Suppressor macrophage treated with lipopolysaccharide for 1 hour (primary cell): ENCODE data around the gene POLR1D.

Source experiments
- DNase-seq, 3 donors: peaks; one replicate each; pipeline ENCODE4 v3.0.0-alpha.2; 2020 to 2022

POLR1D gene, protein sequence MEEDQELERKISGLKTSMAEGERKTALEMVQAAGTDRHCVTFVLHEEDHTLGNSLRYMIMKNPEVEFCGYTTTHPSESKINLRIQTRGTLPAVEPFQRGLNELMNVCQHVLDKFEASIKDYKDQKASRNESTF

GRCh38 chr13:27621366-27622101 is at the start of gene POLR1D:
POLR1D (plus strand) TSS chr13:27621892; CDS start chr13:27621984, 92 bp downstream.
- DNase-seq: peak; percentile 84 to 94 (median 87)

GRCh38 chr13:27572234-27572901 is 49.3 kb upstream of the POLR1D start:
- DNase-seq: no peak

DNA sequence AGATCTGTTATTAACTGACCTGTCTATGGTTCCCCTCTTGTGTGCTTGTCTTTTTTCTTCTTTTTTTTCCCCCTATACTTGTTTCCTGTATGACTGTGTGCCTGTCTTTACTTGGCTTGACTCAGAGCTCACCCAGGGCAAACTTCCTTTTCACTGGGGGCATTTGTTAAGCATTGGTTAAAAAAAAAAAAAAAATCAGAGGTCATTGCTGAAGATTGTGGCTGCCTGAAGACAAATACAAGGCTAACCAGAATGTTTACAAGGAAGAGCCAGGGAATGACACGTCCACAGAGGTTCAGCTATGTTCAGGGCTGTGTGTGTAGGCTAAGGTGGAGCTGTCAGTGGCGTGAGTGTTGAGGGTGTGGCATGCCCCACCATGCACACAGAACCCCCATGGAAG is 48.4 kb upstream of the POLR1D start:
- peak; percentile 37 to 55 (median 47) for DNase-seq

DNA sequence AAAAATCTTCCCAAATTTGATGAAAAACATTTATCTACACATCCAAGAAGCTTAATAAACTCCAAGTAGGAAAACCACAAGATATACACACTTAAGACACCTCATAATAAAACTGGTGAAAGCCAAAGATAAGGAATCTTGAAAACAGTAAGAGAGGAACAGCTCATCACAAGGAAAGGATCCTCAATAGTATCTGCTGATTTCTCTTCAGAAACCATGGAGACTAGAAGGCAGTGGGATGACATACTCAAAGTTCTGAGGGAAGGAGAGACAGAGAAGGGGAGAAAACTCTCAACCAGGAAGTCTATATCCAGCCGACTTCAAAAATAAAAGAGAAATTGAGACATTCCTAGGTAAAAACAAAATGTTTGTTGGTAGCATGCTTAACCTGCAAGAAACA is 47.0 kb upstream of the POLR1D start:
- DNase-seq: no peak

DNA sequence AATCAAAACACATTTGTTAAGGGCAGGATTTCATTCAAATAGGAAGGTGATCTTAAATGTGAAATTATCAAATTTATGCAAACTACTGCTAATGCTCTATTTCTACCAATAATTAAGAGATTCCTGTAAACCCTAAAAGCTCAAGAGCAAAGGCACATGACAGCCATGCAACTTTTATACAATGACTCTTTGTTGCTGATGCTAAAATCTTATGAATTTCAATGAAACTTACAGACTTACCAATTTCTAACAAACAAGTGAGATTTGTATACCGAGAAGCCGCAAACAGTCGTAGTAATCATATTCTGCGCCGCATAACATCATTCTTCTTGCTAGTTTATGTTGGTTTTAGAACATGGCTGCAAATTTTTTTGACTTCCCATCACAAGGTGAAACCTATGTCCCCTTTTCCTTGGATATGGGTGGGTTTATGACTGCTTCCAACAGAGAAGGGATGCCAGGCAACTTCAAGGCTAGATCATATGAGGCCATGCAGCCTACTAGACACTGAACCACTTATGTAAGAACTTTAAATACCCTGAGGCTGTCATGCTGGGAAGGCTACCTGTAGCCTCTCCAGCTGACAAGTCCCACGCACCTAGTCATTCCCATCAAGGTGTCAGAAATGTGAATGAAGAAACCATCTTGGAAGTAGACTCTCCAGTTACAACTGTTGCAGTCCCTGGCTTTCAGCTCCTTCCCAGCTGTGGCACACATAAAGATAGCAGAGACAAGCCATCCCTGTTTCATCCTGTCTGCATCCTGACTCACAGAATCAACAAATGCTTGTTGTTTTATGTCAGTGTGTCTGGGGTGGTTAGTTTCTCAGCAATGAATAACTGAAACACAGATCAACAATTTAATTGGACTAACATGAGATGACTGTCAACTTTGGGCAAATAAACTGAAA is 43.3 kb upstream of the POLR1D start:
- no peak for DNase-seq

DNA sequence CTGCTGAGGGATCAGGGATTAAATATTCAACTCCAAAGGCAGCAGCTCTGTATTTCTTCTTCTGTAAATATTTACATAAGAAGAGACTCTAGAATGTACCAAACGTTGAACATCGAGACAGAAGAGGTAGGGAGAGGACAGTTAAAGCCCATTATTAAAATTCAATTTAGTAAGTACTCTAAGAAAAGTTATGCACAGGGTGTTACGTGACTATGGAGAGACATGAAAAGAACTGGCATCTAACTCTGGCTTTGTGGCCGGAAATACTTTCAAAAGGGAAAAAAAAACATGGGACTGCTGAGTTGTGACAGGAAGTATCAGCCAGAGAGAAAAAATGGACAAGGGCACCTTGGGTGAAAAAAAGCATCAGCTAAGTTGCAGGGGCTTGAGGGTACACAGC is 38.0 kb upstream of the POLR1D start:
- DNase-seq: no peak

DNA sequence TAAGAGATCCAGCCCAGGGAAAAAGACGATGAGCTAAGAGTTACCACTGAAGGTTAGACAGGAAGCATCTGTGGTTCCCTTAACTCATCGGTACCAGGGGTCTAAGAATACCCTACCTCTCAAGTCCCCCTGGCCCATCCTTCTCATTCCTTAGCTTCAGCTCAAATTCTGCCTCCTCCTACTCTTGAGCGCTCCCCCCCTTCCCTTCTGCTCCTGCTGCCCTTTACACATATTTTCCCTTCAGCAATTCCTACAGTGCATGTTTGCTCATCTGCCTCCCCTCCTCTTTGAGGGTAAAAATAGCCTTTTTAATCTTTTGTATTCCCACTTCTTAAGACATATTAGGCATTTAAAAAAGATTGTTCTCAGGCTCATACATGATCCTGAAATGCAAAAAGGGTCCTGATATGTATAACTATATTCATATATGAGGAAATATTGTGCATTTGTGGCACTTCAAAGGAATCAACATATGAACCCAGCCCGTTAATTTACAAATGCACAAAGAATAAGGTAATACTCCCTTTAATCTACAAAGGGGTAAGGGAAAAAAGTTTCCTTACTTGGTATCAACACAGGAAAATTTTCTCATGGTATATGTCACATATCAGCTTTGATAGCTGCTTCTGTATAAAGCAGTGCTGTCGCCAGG is 34.5 kb upstream of the POLR1D start:
- no peak for DNase-seq

DNA sequence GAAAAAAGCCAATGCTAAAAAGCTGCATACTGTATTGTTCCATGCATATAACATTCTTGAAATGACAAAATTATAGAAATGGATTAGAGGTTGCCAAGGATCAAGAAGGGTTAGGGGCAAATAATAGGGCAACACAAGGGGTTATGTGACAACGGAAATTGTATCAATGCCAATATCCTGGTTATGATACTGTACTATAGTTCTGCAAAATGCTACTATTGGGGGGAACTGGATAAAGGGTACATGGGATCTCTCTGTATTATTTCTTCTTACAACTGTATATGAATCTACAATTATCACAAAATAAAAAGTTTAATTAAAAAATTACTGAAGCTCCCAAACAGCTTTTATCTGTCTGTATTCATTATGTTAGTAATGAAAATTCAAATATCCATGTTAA is 33.3 kb upstream of the POLR1D start:
- no peak for DNase-seq

DNA sequence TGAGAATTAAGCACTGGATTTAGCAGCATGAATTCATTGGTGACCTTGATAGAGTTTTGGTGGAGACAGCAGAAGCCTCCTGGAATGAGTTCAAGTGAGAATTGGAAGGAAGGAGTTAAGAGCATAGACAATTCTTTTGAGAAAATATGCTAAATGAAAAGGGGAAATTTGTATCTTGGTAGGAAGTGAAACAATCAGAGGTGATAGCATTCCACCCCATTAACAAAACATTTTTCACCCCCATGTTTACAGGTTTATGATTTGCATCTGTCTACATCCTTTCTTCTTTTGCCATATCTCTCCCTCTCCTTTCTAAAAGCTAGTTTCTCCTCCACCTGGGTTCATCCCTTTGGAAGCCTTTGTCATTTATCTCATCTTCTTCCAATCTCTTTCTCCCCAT is 28.8 kb upstream of the POLR1D start:
- DNase-seq: no peak

DNA sequence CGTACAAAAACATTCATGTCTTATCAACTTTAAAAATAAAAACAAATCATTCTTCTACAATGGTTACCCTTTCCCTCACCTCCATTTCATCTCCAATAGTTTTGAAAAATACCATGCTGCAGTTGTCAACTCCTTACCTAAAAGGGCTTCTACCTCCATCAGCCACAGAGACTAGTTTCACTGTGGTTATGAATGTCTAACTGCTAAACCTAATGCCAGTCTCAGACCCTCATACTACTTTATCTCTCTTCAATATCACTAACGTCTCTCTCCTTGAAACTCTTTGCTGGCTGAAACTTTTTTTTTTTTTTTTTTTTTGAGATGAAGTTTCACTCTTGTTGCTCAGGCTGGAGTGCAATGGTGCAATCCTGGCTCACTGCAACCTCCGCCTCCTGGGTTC is 28.4 kb upstream of the POLR1D start:
- DNase-seq: no peak

GRCh38 chr13:27595055-27595811 is 26.5 kb upstream of the POLR1D start:
- no peak for DNase-seq

DNA sequence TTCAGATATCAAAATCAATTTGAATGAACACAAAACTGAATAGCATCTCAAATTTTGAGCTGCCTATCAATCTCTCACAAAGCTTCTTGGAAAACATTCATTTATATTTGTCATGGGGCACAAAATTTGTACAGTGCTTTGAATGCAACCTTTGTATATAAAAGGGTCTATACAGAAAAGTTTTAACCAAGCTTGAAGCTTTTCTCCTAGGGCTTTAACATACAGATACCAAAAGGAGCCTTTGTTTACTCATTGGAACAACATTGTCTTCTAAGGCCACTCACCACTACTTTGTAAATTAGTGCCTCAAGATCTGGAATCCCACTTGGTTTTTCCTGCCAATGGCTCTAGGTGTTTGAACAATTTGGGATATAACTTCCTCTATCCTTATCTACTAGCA is 22.6 kb upstream of the POLR1D start:
- DNase-seq: no peak

- DNase-seq: no peak
Measured at GRCh38 chr13:27599845-27600553, 21.7 kb upstream of the POLR1D start.

- no peak for DNase-seq
Measured at GRCh38 chr13:27600711-27601110, 21.0 kb upstream of the POLR1D start.

- no peak for DNase-seq
Measured at GRCh38 chr13:27601208-27601607, 20.5 kb upstream of the POLR1D start.

- no peak for DNase-seq
Measured at GRCh38 chr13:27601803-27602202, 19.9 kb upstream of the POLR1D start.

GRCh38 chr13:27605099-27605498 is 16.6 kb upstream of the POLR1D start:
- no peak for DNase-seq

- DNase-seq: peak in 2 of 3 donors; percentile 29 to 33
Measured at GRCh38 chr13:27605610-27606200, 16.0 kb upstream of the POLR1D start.

- peak; percentile 72 to 81 (median 76) for DNase-seq
Measured at GRCh38 chr13:27607125-27607524, 14.6 kb upstream of the POLR1D start.

- DNase-seq: no peak
Measured at GRCh38 chr13:27613628-27614027, 8.1 kb upstream of the POLR1D start.

GRCh38 chr13:27617881-27618321 is 3.8 kb upstream of the POLR1D start:
- DNase-seq: no peak
